Natural killer cell (primary cell): Measurements from ENCODE around the gene BOC. TPM values are rescaled to one million over a fixed set of nuclear protein-coding genes. Genes with fewer than 3 reads are reported as not detected.

ENCODE experiments used
- ATAC-seq, 3 donors: fragments of 150-1000 bp in 2 of 3; fragments of 200-7000 bp in 1 of 3; cut with Tn5 transposase; 1 replicate in 1 of 3; 2 replicates in 2 of 3; pipeline ENCODE4 v1.10.0; 2021; ENCODE audit warnings: mild to moderate bottlenecking in 2 of 3, moderate library complexity in 2 of 3
- DNase-seq, 2 donors: peaks; one replicate each; pipeline versions ENCODE4 v3.0.0 to v3.0.0-alpha.2; 2013 to 2021; ENCODE audit warnings: mixed read lengths in 1 of 2
- H3K27ac ChIP-seq: one replicate; pipeline ENCODE4 v1.5.1; 2013; ENCODE audit warnings: mild to moderate bottlenecking, low read length
- H3K27me3 ChIP-seq: one replicate; pipeline ENCODE4 v1.6.1; 2013; ENCODE audit warnings: low read length; ENCODE audit not compliant: control insufficient read depth, insufficient read depth
- H3K36me3 ChIP-seq: one replicate; pipeline ENCODE4 v1.6.1; 2013; ENCODE audit warnings: low read length; ENCODE audit not compliant: control insufficient read depth, insufficient read depth
- H3K4me1 ChIP-seq: one replicate; pipeline ENCODE4 v1.6.1; 2013; ENCODE audit warnings: low read length; ENCODE audit not compliant: control insufficient read depth, insufficient read depth
- H3K4me3 ChIP-seq: one replicate; pipeline ENCODE4 v1.5.1; 2013; ENCODE audit warnings: low read length
- H3K9me3 ChIP-seq: one replicate; pipeline ENCODE4 v1.6.1; 2013; ENCODE audit warnings: low read length; ENCODE audit not compliant: control insufficient read depth, insufficient read depth
- H3K27ac Mint-ChIP-seq, 2 donors: one replicate each; pipeline ENCODE4 v1.8.0; 2022; ENCODE audit warnings: mild to moderate bottlenecking in 2 of 2, mixed read lengths in 2 of 2, moderate library complexity in 1 of 2
- H3K27me3 Mint-ChIP-seq, 2 donors: one replicate each; pipeline ENCODE4 v1.8.0; 2022; ENCODE audit warnings: low read depth in 2 of 2, mixed read lengths in 2 of 2
- H3K36me3 Mint-ChIP-seq: one replicate; pipeline ENCODE4 v1.8.0; 2022; ENCODE audit warnings: mixed read lengths
- H3K4me1 Mint-ChIP-seq, 2 donors: one replicate each; pipeline ENCODE4 v1.8.0; 2022; ENCODE audit warnings: mixed read lengths in 2 of 2
- H3K4me3 Mint-ChIP-seq: one replicate; pipeline ENCODE4 v1.8.0; 2022; ENCODE audit warnings: mild to moderate bottlenecking, moderate library complexity, mixed read lengths
- H3K9me3 Mint-ChIP-seq, 2 donors: one replicate each; pipeline ENCODE4 v1.8.0; 2022; ENCODE audit warnings: mixed read lengths in 2 of 2
- intact Hi-C: fragments of 100-400 bp; cut with micrococcal nuclease; formaldehyde crosslinking; loops from one replicate; pipeline ENCODE4 v1.14.2; 2022
- total RNA-seq, 4 donors: library from RNA; stranded (reverse); fragments of 120-200 nt in 1 of 4; gene quantifications; one replicate each; pipeline versions ENCODE4 v1.2.3 to v1.2.4, GENCODE V29; 2013 to 2022
- TF ChIP-seq, protein P1 (sequence below): fragments of 200-600 bp; IDR thresholded peaks from one replicate; pipeline ENCODE4 v1.8.0; 2022; ENCODE audit warnings: antibody characterized with exemption

BOC gene
- total RNA-seq, 3 donors from 2014 or later (not counting 1 experiment from before 2014, with no cell fraction given) = 0.10 TPM; not detected in 2

GRCh38 chr3:113331187-113331586 lies 119.8 kb downstream of the BOC start:
- Histone ChIP-seq H3K36me3 (no peaks in the 10 kb centered on the region), H3K4me1 (no peaks in the 10 kb centered on the region), H3K4me3 (no peak overlapping the region), H3K9me3 (no peaks in the 10 kb centered on the region), H3K27ac (no peak overlapping the region), H3K27me3 (no peaks in the 10 kb centered on the region)
- no peaks in the 10 kb centered on the region for H3K4me1 Mint-ChIP-seq
- no peak for ATAC-seq
- H3K27ac Mint-ChIP-seq = no peak overlapping the region
- H3K9me3 Mint-ChIP-seq = no peaks in the 10 kb centered on the region
- no peaks in the 10 kb centered on the region for H3K27me3 Mint-ChIP-seq
- no peak overlapping the region for H3K4me3 Mint-ChIP-seq
- DNase-seq = no peak
- no peaks in the 10 kb centered on the region for H3K36me3 Mint-ChIP-seq
- TF ChIP-seq, protein P1, sequence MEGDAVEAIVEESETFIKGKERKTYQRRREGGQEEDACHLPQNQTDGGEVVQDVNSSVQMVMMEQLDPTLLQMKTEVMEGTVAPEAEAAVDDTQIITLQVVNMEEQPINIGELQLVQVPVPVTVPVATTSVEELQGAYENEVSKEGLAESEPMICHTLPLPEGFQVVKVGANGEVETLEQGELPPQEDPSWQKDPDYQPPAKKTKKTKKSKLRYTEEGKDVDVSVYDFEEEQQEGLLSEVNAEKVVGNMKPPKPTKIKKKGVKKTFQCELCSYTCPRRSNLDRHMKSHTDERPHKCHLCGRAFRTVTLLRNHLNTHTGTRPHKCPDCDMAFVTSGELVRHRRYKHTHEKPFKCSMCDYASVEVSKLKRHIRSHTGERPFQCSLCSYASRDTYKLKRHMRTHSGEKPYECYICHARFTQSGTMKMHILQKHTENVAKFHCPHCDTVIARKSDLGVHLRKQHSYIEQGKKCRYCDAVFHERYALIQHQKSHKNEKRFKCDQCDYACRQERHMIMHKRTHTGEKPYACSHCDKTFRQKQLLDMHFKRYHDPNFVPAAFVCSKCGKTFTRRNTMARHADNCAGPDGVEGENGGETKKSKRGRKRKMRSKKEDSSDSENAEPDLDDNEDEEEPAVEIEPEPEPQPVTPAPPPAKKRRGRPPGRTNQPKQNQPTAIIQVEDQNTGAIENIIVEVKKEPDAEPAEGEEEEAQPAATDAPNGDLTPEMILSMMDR = no peak
- intact Hi-C loops = no loop called here

Other genes with a start within 250 kb of the BOC start
- 10 to 100 TPM in 1 of 3 donors, 1 to 10 TPM in 1, under 1 TPM in 1; 0.38 to 25.8 (median 1.7) TPM for gene CD200R1, start 236.5 kb upstream of the BOC start, total RNA-seq
- gene GTPBP8, start 220.6 kb upstream of the BOC start, total RNA-seq = 10 to 100 TPM; 16.6 to 28.6 (median 16.8) TPM
- gene CFAP44, start 229.9 kb downstream of the BOC start, total RNA-seq = 1 to 10 TPM; 5.4 to 8.5 (median 6.5) TPM